Panc1 (cell line): ENCODE data around the gene SAMD14. TPM values are rescaled to one million over a fixed set of nuclear protein-coding genes. Genes with fewer than 3 reads are reported as not detected.

Source experiments
- ATAC-seq: fragments of 200-7000 bp; cut with Tn5 transposase; 2 replicates; pipeline ENCODE4 v1.9.1; 2020; ENCODE audit warnings: mild to moderate bottlenecking, moderate library complexity
- BruUV-seq: library from RNA; stranded (reverse); fragments of 400-500 nt; replicated peaks from 2 replicates; lab custom pipeline; 2021; lab: Mats Ljungman, UMichigan
- CTCF ChIA-PET: fragments of 300-600 bp; sonication (Branson Sonifier 250); formaldehyde crosslinking; loops from one replicate; lab custom pipeline; 2022; ENCODE audit warnings: antibody characterized with exemption; lab: Charles Lee
- POLR2A ChIA-PET: fragments of 300-600 bp; sonication (Branson Sonifier 250); formaldehyde crosslinking; loops from one replicate; lab custom pipeline; 2022; ENCODE audit warnings: antibody characterized with exemption; lab: Charles Lee
- DNase-seq: peaks from one replicate; pipeline ENCODE4 v3.0.0-alpha.2; 2010; ENCODE audit warnings: low read depth, low spot score
- H3K27ac ChIP-seq: 2 replicates; pipeline ENCODE4 v1.5.1; 2011; ENCODE audit warnings: mild to moderate bottlenecking, low read length, inconsistent platforms
- H3K27me3 ChIP-seq: fragments of 200-500 bp; sonication (Bioruptor generic); 2 replicates; pipeline ENCODE4 v1.6.0; 2014; ENCODE audit warnings: low read length, inconsistent platforms; ENCODE audit not compliant: control insufficient read depth, insufficient read depth
- H3K36me3 ChIP-seq: fragments of 200-500 bp; sonication (Bioruptor generic); 2 replicates; pipeline ENCODE4 v1.5.1; 2014; ENCODE audit warnings: inconsistent platforms, mild to moderate bottlenecking, low read length, moderate library complexity; ENCODE audit not compliant: control insufficient read depth, insufficient read depth
- H3K4me1 ChIP-seq: 2 replicates; pipeline ENCODE4 v1.5.1; 2011; ENCODE audit warnings: inconsistent platforms, mild to moderate bottlenecking, low read length, moderate library complexity; ENCODE audit not compliant: control insufficient read depth, insufficient read depth
- H3K4me3 ChIP-seq, 2 experiments: 2 replicates each; pipeline ENCODE4 v1.5.1; 2011 to 2012; ENCODE audit warnings: low read depth in 2 of 2, low read length in 2 of 2, mild to moderate bottlenecking in 2 of 2, inconsistent platforms in 1 of 2, moderate library complexity in 1 of 2
- H3K9me3 ChIP-seq: fragments of 200-500 bp; sonication (Bioruptor generic); 2 replicates; pipeline ENCODE4 v1.5.1; 2014; ENCODE audit warnings: low read depth, mild to moderate bottlenecking, inconsistent platforms, low read length, moderate library complexity; ENCODE audit not compliant: control insufficient read depth, insufficient read depth
- CTCF ChIP-seq: fragments of 450-650 bp; IDR thresholded peaks from 2 replicates; pipeline ENCODE4 v1.5.1; 2017; ENCODE audit warnings: mild to moderate bottlenecking
- POLR2AphosphoS5 ChIP-seq: IDR thresholded peaks from 2 replicates; pipeline ENCODE4 v1.6.1; 2012; ENCODE audit warnings: mild to moderate bottlenecking, low read depth, low read length, moderate library complexity
- REST ChIP-seq, 2 experiments: IDR thresholded peaks; 2 replicates each; pipeline ENCODE4 v1.6.1; 2011 to 2012; ENCODE audit warnings: low read depth in 2 of 2, control low read depth in 1 of 2, low read length in 1 of 2, mild to moderate bottlenecking in 1 of 2, moderate library complexity in 1 of 2; ENCODE audit not compliant: insufficient read depth in 1 of 2
- SIN3A ChIP-seq: IDR thresholded peaks from 2 replicates; pipeline ENCODE4 v1.6.1; 2012; ENCODE audit warnings: low read depth, mild to moderate bottlenecking, low read length, moderate library complexity, borderline replicate concordance; ENCODE audit not compliant: insufficient read depth
- TCF7L2 ChIP-seq: IDR thresholded peaks from 2 replicates; pipeline ENCODE4 v1.6.1; 2011; ENCODE audit warnings: mild to moderate bottlenecking, low read depth, low read length, inconsistent platforms
- in situ Hi-C: cut with HindIII; loops from 2 replicates; pipeline ENCODE4 v1.10.0; 2016; ENCODE audit warnings: low sequenced_read_pairs, low pct_unique_long_range_greater_than_20kb
- intact Hi-C: fragments of 100-400 bp; cut with micrococcal nuclease; formaldehyde crosslinking; loops from one replicate; pipeline ENCODE4 v1.10.0; 2022; ENCODE audit not compliant: unreplicated experiment
- total RNA-seq: library from RNA; stranded (reverse); gene quantifications from one replicate; pipeline ENCODE4 v1.2.1, GENCODE V29; 2021; ENCODE audit not compliant: unreplicated experiment

SAMD14 gene
- total RNA-seq, 1 experiment from 2014 or later: 6.9 TPM

GRCh38 chr17:50169121-50169764, 39.3 kb upstream of the SAMD14 start:
- ATAC-seq: peak; percentile 66
- H3K27ac ChIP-seq: no peak overlapping the region
- intact Hi-C loops: loop anchor here (1.0 kb wide), 1 partner anchor 29 kb away; no protein-coding TSS in a partner anchor
- in situ Hi-C loops: no loop called here
- DNase-seq: peak; percentile 50
- no peak overlapping the region for H3K4me3 ChIP-seq
- no peaks in the 10 kb centered on the region for H3K27me3 ChIP-seq
- H3K9me3 ChIP-seq: no peaks in the 10 kb centered on the region
- 0 out of 2 replicates have a peak, but pooled peaks cover 3% of the 10 kb centered on the region for H3K4me1 ChIP-seq
- no peaks in the 10 kb centered on the region for H3K36me3 ChIP-seq
- no peak for TF ChIP-seq SIN3A
- peak; percentile 94 for TF ChIP-seq CTCF
- ChIA-PET POLR2A (no interaction called here), CTCF (interaction anchor here (0.6 to 2.3 kb wide), 19 partner anchors 8 to 304 kb away, joined by 3 to 21 read pairs (median 5); no protein-coding TSS in a partner anchor)
- no TSS peak for BruUV-seq

- POLR2A ChIA-PET: no interaction called here
- BruUV-seq: no TSS peak
Observed at GRCh38 chr17:50168319-50168718, 38.4 kb upstream of the SAMD14 start.

More at GRCh38 chr17:50168319-50168718, 38.4 kb upstream of the SAMD14 start:
- Histone ChIP-seq H3K4me1 (0 out of 2 replicates have a peak, but pooled peaks cover 3% of the 10 kb centered on the region), H3K27me3 (no peaks in the 10 kb centered on the region), H3K9me3 (no peaks in the 10 kb centered on the region), H3K36me3 (no peaks in the 10 kb centered on the region), H3K27ac (no peak overlapping the region), H3K4me3 (no peak overlapping the region)
- in situ Hi-C loops (no loop called here), intact Hi-C loops (no loop called here)
- TF ChIP-seq SIN3A (no peak), CTCF (no peak), POLR2AphosphoS5 (no peak), REST (IDR thresholded peaks at IDR 0.05; ENCODE audit: insufficient read depth in 1 of 2, low read depth in 2 of 2, low read length in 1 of 2) (no peak), TCF7L2 (no peak)
- DNase-seq (no peak), ATAC-seq (no peak)
- CTCF ChIA-PET: interaction anchor here (0.9 kb wide), 1 partner anchor 32 kb away, joined by 12 read pairs; no protein-coding TSS in a partner anchor
